MCF 10A (cell line): ENCODE measurements around the gene CACNA1S. TPM values are rescaled to one million over a fixed set of nuclear protein-coding genes. Genes with fewer than 3 reads are reported as not detected.

Experiments
- BruUV-seq: library from RNA; stranded (reverse); fragments of 400-500 nt; replicated peaks from 2 replicates; lab custom pipeline; 2021; lab: Mats Ljungman, UMichigan
- CTCF ChIA-PET: fragments of 300-600 bp; sonication (Branson Sonifier 250); formaldehyde crosslinking; extraction: SDS; loops from one replicate; lab custom pipeline; 2021; ENCODE audit warnings: antibody characterized with exemption, inconsistent platforms; lab: Yijun Ruan, JAX
- POLR2A ChIA-PET: fragments of 300-600, 350-650 bp; sonication (Branson Sonifier 250); formaldehyde crosslinking; extraction: SDS; loops from one replicate; lab custom pipeline; 2020; ENCODE audit warnings: antibody characterized with exemption, inconsistent platforms; lab: Yijun Ruan, JAX
- DNase-seq: peaks from one replicate; pipeline ENCODE4 v3.0.0-alpha.2; 2018; ENCODE audit not compliant: unreplicated experiment
- H3K27ac Mint-ChIP-seq: one replicate; pipeline ENCODE4 v1.8.0; 2022; ENCODE audit warnings: mild to moderate bottlenecking, low read depth, mixed read lengths; ENCODE audit not compliant: unreplicated experiment
- H3K27me3 Mint-ChIP-seq: one replicate; pipeline ENCODE4 v1.8.0; 2022; ENCODE audit warnings: mixed read lengths; ENCODE audit not compliant: insufficient read depth, unreplicated experiment
- H3K36me3 Mint-ChIP-seq: one replicate; pipeline ENCODE4 v1.8.0; 2022; ENCODE audit warnings: mild to moderate bottlenecking, moderate library complexity, mixed read lengths; ENCODE audit not compliant: insufficient read depth, unreplicated experiment
- H3K4me1 Mint-ChIP-seq: one replicate; pipeline ENCODE4 v1.8.0; 2022; ENCODE audit warnings: mixed read lengths; ENCODE audit not compliant: insufficient read depth, unreplicated experiment
- H3K4me3 Mint-ChIP-seq: one replicate; pipeline ENCODE4 v1.8.0; 2022; ENCODE audit warnings: mild to moderate bottlenecking, moderate library complexity, mixed read lengths; ENCODE audit not compliant: unreplicated experiment
- H3K9me3 Mint-ChIP-seq: one replicate; pipeline ENCODE4 v1.8.0; 2022; ENCODE audit warnings: mixed read lengths; ENCODE audit not compliant: unreplicated experiment
- CTCF ChIP-seq: fragments of 200-600 bp; IDR thresholded peaks from one replicate; pipeline ENCODE4 v1.8.0; 2022; ENCODE audit warnings: antibody characterized with exemption, mild to moderate bottlenecking; ENCODE audit not compliant: unreplicated experiment
- intact Hi-C: fragments of 100-400 bp; cut with micrococcal nuclease; formaldehyde crosslinking; loops from 2 replicates; pipeline ENCODE4 v1.14.1; 2022
- total RNA-seq: library from RNA; stranded (reverse); gene quantifications from 2 replicates; pipeline ENCODE4 v1.2.3, GENCODE V29; 2022

The CACNA1S gene
- total RNA-seq, 1 experiment from 2014 or later = not detected

DNA sequence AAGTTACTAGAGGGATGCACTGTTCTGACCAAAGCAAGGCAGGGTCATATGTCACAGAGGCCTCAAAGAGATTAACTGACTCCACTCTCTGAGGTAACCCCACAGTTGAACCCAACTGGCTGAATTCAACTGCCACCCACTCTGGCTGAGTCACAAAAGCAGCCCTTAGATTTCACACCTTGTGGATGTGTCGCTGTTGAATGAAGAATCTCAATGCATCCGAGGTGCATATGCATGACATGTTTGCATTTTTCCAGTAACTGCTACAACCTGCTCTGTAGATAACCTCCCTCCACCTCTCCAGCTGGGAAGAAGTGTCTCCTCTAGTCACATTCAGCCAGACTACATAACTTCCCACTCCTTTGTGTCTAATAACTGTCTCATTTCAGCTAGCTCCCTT lies 60.8 kb downstream of the CACNA1S start:
- H3K4me3 Mint-ChIP-seq = no peak overlapping the region
- H3K36me3 Mint-ChIP-seq = no peaks in the 10 kb centered on the region
- ChIA-PET POLR2A (interaction anchor here (0.6 to 1.0 kb wide), 4 partner anchors 21 to 429 kb away, joined by 3 to 4 read pairs (median 3); no protein-coding TSS in a partner anchor), CTCF (interaction anchor here (0.9 to 3.6 kb wide), 4 partner anchors 10 to 98 kb away, joined by 4 to 27 read pairs (median 6); no protein-coding TSS in a partner anchor)
- intact Hi-C loops = no loop called here
- no peak for DNase-seq
- H3K27ac Mint-ChIP-seq = no peak overlapping the region
- H3K4me1 Mint-ChIP-seq = no peaks in the 10 kb centered on the region
- BruUV-seq = no TSS peak
- H3K27me3 Mint-ChIP-seq = peaks cover 66% of the 10 kb centered on the region
- H3K9me3 Mint-ChIP-seq = no peaks in the 10 kb centered on the region
- TF ChIP-seq CTCF = no peak

- Mint-ChIP-seq H3K27me3 (peaks cover 59% of the 10 kb centered on the region), H3K9me3 (no peaks in the 10 kb centered on the region), H3K27ac (no peak overlapping the region), H3K4me1 (no peaks in the 10 kb centered on the region), H3K4me3 (no peak overlapping the region), H3K36me3 (no peaks in the 10 kb centered on the region)
- TF ChIP-seq CTCF = no peak
- intact Hi-C loops = no loop called here
- BruUV-seq = no TSS peak
- no peak for DNase-seq
- ChIA-PET CTCF (interaction anchor here (0.8 to 3.6 kb wide), 8 partner anchors 9 to 492 kb away, joined by 3 to 27 read pairs (median 4); no protein-coding TSS in a partner anchor), POLR2A (interaction anchor here (1.0 kb wide), 1 partner anchor 428 kb away, joined by 3 read pairs; no protein-coding TSS in a partner anchor)
These were observed 61.5 kb downstream of the CACNA1S start for GRCh38 chr1:201050515-201051277.

DNA sequence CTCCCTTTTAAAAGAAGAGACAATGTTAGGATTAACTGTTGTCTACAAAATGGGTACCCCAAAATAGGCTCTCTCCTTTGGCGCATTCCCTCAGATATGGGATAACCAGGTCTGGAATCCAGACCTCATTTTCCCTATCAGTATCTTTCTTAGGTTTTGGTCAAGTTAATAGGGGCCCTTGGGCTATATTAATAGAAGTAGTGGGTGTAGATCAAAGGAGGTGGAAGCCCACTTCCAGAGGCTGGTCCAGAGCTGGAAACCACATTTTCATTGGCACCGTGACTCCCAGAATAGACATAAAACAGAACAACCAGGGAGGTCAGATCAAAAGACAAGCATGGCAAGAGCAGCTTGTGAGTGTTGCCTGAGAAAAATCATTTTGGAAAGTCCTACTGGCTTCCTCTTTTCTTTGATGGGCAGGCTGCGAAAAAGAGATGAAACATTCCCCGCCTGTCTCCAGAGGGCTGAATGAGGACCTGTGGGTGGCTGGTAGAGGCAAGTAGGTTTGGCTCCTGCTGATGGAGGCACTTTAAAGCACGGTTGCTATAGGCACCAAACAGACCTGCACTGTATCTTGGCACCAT lies 62.9 kb downstream of the CACNA1S start:
- Mint-ChIP-seq H3K27me3 (peaks cover 63% of the 10 kb centered on the region), H3K4me1 (no peaks in the 10 kb centered on the region), H3K9me3 (no peaks in the 10 kb centered on the region), H3K27ac (no peak overlapping the region), H3K4me3 (no peak overlapping the region), H3K36me3 (no peaks in the 10 kb centered on the region)
- POLR2A ChIA-PET = interaction anchor here (0.6 kb wide), 1 partner anchor 142 kb away, joined by 3 read pairs; no protein-coding TSS in a partner anchor
- TF ChIP-seq CTCF = no peak
- intact Hi-C loops = no loop called here
- no peak for DNase-seq
- no TSS peak for BruUV-seq
- CTCF ChIA-PET = interaction anchor here (0.5 to 2.9 kb wide), 10 partner anchors 21 to 504 kb away, joined by 3 to 21 read pairs (median 4); no protein-coding TSS in a partner anchor

DNA sequence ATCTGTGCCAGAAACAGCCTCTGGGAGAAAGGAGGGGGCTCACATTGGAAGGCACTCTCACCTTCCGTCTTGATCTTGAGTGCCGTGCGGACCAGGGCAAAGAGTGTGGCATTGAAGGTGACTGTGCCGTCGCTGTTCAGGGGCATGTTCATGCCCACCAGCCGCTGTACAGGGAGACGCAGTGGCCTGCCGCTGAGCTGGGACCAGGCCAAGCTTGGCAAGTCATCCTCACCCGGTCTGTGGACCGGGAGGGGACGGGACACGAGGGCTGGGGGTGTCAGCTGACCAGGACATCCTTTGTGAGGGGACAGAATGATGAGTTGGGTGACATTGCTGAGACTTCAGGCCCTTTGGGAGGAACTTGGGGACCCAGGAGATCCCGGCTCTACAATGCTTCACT lies 63.7 kb downstream of the CACNA1S start:
- H3K27me3 Mint-ChIP-seq = peaks cover 63% of the 10 kb centered on the region
- H3K36me3 Mint-ChIP-seq = no peaks in the 10 kb centered on the region
- ChIA-PET CTCF (interaction anchor here (0.5 to 2.9 kb wide), 6 partner anchors 20 to 747 kb away, joined by 3 to 21 read pairs (median 5); no protein-coding TSS in a partner anchor), POLR2A (no interaction called here)
- no peak for DNase-seq
- H3K4me1 Mint-ChIP-seq = no peaks in the 10 kb centered on the region
- intact Hi-C loops = no loop called here
- no peak overlapping the region for H3K4me3 Mint-ChIP-seq
- no peaks in the 10 kb centered on the region for H3K9me3 Mint-ChIP-seq
- no peak for TF ChIP-seq CTCF
- no TSS peak for BruUV-seq
- H3K27ac Mint-ChIP-seq = no peak overlapping the region
